GM12891 (cell line): ENCODE data around the gene GABRB3.

Source experiments
- DNase-seq: peaks from one replicate; pipeline ENCODE4 v3.0.0; 2011; ENCODE audit warnings: low spot score; ENCODE audit not compliant: insufficient read length
- FAIRE-seq: peaks from 2 replicates; lab custom pipeline; 2011; peaks lifted over from hg19 to GRCh38; lab: Jason Lieb, UNC
- PAX5 ChIP-seq: IDR thresholded peaks from 2 replicates; pipeline ENCODE4 v1.6.1; 2011; ENCODE audit warnings: low read length, moderate library complexity, mild to moderate bottlenecking; ENCODE audit not compliant: insufficient read depth, severe bottlenecking
- POLR2A ChIP-seq: IDR thresholded peaks from 2 replicates; pipeline ENCODE4 v1.6.1; 2011; ENCODE audit warnings: low read depth, low read length, control low read depth
- POLR2AphosphoS5 ChIP-seq: IDR thresholded peaks from 2 replicates; pipeline ENCODE4 v1.6.1; 2011; ENCODE audit warnings: low read depth, low read length, control low read depth
- POU2F2 ChIP-seq: IDR thresholded peaks from 2 replicates; pipeline ENCODE4 v1.6.1; 2011; ENCODE audit warnings: low read depth, mild to moderate bottlenecking, control low read depth, low read length, moderate library complexity
- SPI1 ChIP-seq: IDR thresholded peaks from 2 replicates; pipeline ENCODE4 v1.6.1; 2011; ENCODE audit warnings: low read depth, low read length, control low read depth
- TAF1 ChIP-seq: IDR thresholded peaks from 2 replicates; pipeline ENCODE4 v1.6.1; 2011; ENCODE audit warnings: low read depth, low read length, control low read depth

GABRB3 gene

GRCh38 chr15:26686547-26687187 is 86.2 kb downstream of the GABRB3 start:
- FAIRE-seq (no peak), DNase-seq (no peak)
- TF ChIP-seq SPI1 (no peak), POU2F2 (no peak), TAF1 (no peak), POLR2AphosphoS5 (no peak), POLR2A (no peak), PAX5 (no peak)

GRCh38 chr15:26682598-26683164 is 90.2 kb downstream of the GABRB3 start:
- TF ChIP-seq POLR2A (no peak), SPI1 (no peak), POU2F2 (no peak), PAX5 (no peak), TAF1 (no peak), POLR2AphosphoS5 (no peak)
- FAIRE-seq (no peak), DNase-seq (no peak)

GRCh38 chr15:26679927-26680326 is 92.9 kb downstream of the GABRB3 start:
- no peak for FAIRE-seq
- no peak for DNase-seq
- no peak for TF ChIP-seq POU2F2
- no peak for TF ChIP-seq TAF1
- TF ChIP-seq SPI1 = no peak
- no peak for TF ChIP-seq PAX5
- no peak for TF ChIP-seq POLR2A
- TF ChIP-seq POLR2AphosphoS5 = no peak

- FAIRE-seq = no peak
- DNase-seq = no peak
- TF ChIP-seq PAX5 (no peak), POU2F2 (no peak), POLR2A (no peak), TAF1 (no peak), SPI1 (no peak), POLR2AphosphoS5 (no peak)
These were observed 96.8 kb downstream of the GABRB3 start for GRCh38 chr15:26676115-26676514.

- TF ChIP-seq SPI1 = no peak
- TF ChIP-seq TAF1 = no peak
- no peak for TF ChIP-seq POLR2AphosphoS5
- FAIRE-seq = no peak
- DNase-seq = no peak
These were observed 98.4 kb downstream of the GABRB3 start for GRCh38 chr15:26674467-26674866.

- no peak for FAIRE-seq
- TF ChIP-seq POLR2AphosphoS5 (no peak), POU2F2 (no peak), PAX5 (no peak), TAF1 (no peak), SPI1 (no peak)
- no peak for DNase-seq
These were observed 99.4 kb downstream of the GABRB3 start for GRCh38 chr15:26673445-26673844.

GRCh38 chr15:26670116-26670515 is 102.8 kb downstream of the GABRB3 start:
- TF ChIP-seq SPI1 (no peak), POLR2A (no peak), PAX5 (no peak), POLR2AphosphoS5 (no peak), TAF1 (no peak), POU2F2 (no peak)
- DNase-seq (no peak), FAIRE-seq (no peak)

- FAIRE-seq = no peak
These were observed 105.5 kb downstream of the GABRB3 start for GRCh38 chr15:26667222-26667988.

GRCh38 chr15:26665957-26666791 is 106.7 kb downstream of the GABRB3 start:
- DNase-seq (no peak), FAIRE-seq (no peak)
- no peak for TF ChIP-seq POLR2A
- no peak for TF ChIP-seq POLR2AphosphoS5
- no peak for TF ChIP-seq PAX5
- TF ChIP-seq TAF1 = no peak
- TF ChIP-seq SPI1 = no peak

More at GRCh38 chr15:26667222-26667988, 105.5 kb downstream of the GABRB3 start:
- no peak for TF ChIP-seq TAF1
- no peak for TF ChIP-seq SPI1
- no peak for TF ChIP-seq POLR2AphosphoS5
- TF ChIP-seq PAX5 = no peak
- no peak for TF ChIP-seq POLR2A
- TF ChIP-seq POU2F2 = no peak
- no peak for DNase-seq
